ENCODE data around the gene MYLK. TPM values are rescaled to one million over a fixed set of nuclear protein-coding genes. Genes with fewer than 3 reads are reported as not detected.

Gene MYLK
- total RNA-seq, 1 donor from 2014 or later, result 2.6 TPM

- no peak for FAIRE-seq
- H3K36me3 ChIP-seq (ENCODE audit: control insufficient read depth, insufficient read depth, low read length), result no peaks in the 10 kb centered on the region
- no peak for DNase-seq (ENCODE audit: low read depth)
- H3K4me3 ChIP-seq (ENCODE audit: low read depth, low read length), result no peak overlapping the region
- no peaks in the 10 kb centered on the region for H3K27me3 ChIP-seq (ENCODE audit: control insufficient read depth, insufficient read depth, low read length)
- TF ChIP-seq CTCF (IDR thresholded peaks at IDR 0.05; ENCODE audit: insufficient read depth, low read length, severe bottlenecking), result no peak
Measured at GRCh38 chr3:123683505-123684154, 200.5 kb downstream of the MYLK start.

DNA sequence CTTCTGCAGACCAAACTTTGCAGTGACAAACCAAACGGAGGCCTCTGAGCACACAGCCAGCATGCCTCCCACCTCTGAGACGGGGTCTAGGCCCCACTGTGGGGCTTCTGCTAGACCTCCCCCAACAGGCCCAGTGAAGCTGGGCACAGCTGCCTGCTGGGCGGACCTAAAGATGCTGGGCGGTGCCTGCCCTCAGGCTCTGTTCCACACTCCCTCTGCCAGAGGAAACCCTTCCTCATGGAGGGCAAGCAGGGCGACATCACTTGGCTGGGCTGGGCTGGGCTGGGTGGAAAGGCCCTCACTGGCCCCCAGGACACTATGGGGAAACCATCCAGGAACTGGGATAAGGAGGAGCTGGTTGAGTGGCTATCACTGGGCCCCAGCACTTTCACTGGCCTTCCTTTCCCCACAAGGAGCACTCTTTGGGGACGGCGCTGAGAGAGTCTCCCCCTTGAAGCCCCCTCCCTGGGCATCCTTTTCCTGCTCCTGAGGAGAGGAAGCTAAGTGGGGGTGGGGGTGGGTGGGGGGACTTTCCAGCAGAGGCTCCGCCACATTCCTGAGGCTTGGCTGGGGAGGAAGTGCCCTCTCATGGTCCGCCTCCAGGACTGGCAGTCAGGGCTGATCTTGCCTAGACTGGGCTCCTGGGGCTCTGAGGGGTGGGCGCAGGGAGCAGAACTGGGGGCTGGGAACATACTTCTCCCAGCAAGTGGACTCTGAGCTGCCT is 201.2 kb downstream of the MYLK start:
- no peaks in the 10 kb centered on the region for H3K27me3 ChIP-seq (ENCODE audit: control insufficient read depth, insufficient read depth, low read length)
- H3K36me3 ChIP-seq (ENCODE audit: control insufficient read depth, insufficient read depth, low read length), result no peaks in the 10 kb centered on the region
- FAIRE-seq, result no peak
- H3K4me3 ChIP-seq (ENCODE audit: low read depth, low read length), result no peak overlapping the region
- DNase-seq (ENCODE audit: low read depth), result no peak
- TF ChIP-seq CTCF (IDR thresholded peaks at IDR 0.05; ENCODE audit: insufficient read depth, low read length, severe bottlenecking), result no peak

- TF ChIP-seq CTCF (IDR thresholded peaks at IDR 0.05; ENCODE audit: insufficient read depth, low read length, severe bottlenecking), result no peak
- FAIRE-seq, result no peak
Measured at GRCh38 chr3:123682302-123682701, 201.8 kb downstream of the MYLK start.

GRCh38 chr3:123679712-123680386 is 204.3 kb downstream of the MYLK start:
- no peak for TF ChIP-seq CTCF (IDR thresholded peaks at IDR 0.05; ENCODE audit: insufficient read depth, low read length, severe bottlenecking)
- Histone ChIP-seq H3K4me3 (ENCODE audit: low read depth, low read length) (no peak overlapping the region), H3K36me3 (ENCODE audit: control insufficient read depth, insufficient read depth, low read length) (no peaks in the 10 kb centered on the region), H3K27me3 (ENCODE audit: control insufficient read depth, insufficient read depth, low read length) (no peaks in the 10 kb centered on the region)
- FAIRE-seq, result no peak
- DNase-seq (ENCODE audit: low read depth), result no peak

More at GRCh38 chr3:123682302-123682701, 201.8 kb downstream of the MYLK start:
- Histone ChIP-seq H3K27me3 (ENCODE audit: control insufficient read depth, insufficient read depth, low read length) (no peaks in the 10 kb centered on the region), H3K4me3 (ENCODE audit: low read depth, low read length) (no peak overlapping the region), H3K36me3 (ENCODE audit: control insufficient read depth, insufficient read depth, low read length) (no peaks in the 10 kb centered on the region)
- DNase-seq (ENCODE audit: low read depth), result no peak

- DNase-seq (ENCODE audit: low read depth), result peak; percentile 55
- H3K27me3 ChIP-seq (ENCODE audit: control insufficient read depth, insufficient read depth, low read length), result no peaks in the 10 kb centered on the region
- no peak for FAIRE-seq
- no peak overlapping the region for H3K4me3 ChIP-seq (ENCODE audit: low read depth, low read length)
- TF ChIP-seq CTCF (IDR thresholded peaks at IDR 0.05; ENCODE audit: insufficient read depth, low read length, severe bottlenecking), result no peak
- H3K36me3 ChIP-seq (ENCODE audit: control insufficient read depth, insufficient read depth, low read length), result no peaks in the 10 kb centered on the region
Measured at GRCh38 chr3:123678108-123678511, 206.0 kb downstream of the MYLK start.

All from bronchial epithelial cell (primary cell).